ENCODE data around the gene DOCK3. TPM values are rescaled to one million over a fixed set of nuclear protein-coding genes. Genes with fewer than 3 reads are reported as not detected.

The DOCK3 gene
- total RNA-seq, 1 experiment from 2014 or later: 8.3 TPM

DNA sequence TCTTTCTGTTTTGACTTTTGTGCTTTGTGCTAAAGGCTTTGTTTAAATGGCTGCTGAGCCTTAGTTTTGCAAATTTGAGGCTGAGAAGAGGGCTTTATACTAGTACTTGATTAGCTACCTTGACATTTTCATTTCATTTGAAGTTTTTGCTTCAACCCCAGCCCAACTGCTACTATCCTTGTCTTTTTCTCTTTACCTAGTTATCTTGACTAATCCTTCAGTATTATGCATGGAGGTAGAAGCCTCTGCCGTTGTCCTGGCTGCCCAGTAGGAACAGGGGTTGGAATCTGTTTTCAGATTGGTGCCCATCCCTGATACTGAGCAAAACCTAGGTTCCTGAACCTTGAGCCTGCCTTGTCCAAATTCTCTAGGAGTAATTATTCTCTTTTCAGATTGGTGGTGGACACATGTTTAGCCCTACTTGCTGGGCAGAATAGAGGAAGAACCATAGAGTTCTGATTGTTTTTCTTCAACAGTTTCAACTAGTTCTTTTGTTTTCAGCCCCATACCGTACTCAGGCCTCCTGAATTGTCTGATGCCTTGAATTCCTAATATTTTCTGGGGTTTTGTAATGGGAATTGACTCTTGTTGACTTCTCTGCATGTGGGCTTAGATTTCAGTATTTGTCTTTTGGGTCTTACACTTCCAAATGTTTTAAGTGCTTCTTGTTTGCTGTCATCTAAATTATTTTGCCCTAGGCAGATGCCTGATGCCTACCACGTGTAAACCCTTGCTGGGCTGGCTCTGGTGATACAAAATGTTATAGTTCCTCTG is 143.2 kb downstream of the DOCK3 start:
- Histone ChIP-seq H3T11ph (ENCODE audit: low read length) (no peak overlapping the region), H3K18ac (ENCODE audit: insufficient read length, low read depth, low read length) (peak overlapping the region; percentile 28), H2AK5ac (ENCODE audit: insufficient read length, low read length) (no peak overlapping the region), H3K79me1 (ENCODE audit: insufficient read depth, low read depth, low read length, poor library complexity, severe bottlenecking) (peaks cover 3% of the 10 kb centered on the region), H4K8ac (replicated peaks; ENCODE audit: insufficient read length, low read depth, low read length) (no peak overlapping the region), H4K5ac (ENCODE audit: insufficient read length, low read depth, low read length) (no peak overlapping the region), H3K56ac (ENCODE audit: insufficient read length, low read depth, low read length) (no peak overlapping the region), H2BK12ac (ENCODE audit: insufficient read length, low read depth, low read length) (peak overlapping the region; percentile 9), H3K27ac (ENCODE audit: insufficient read length, low read depth, low read length) (peak overlapping the region; percentile 97), H3K27me3 (ENCODE audit: insufficient read depth, low read length) (no peaks in the 10 kb centered on the region), H3K4me1 (ENCODE audit: insufficient read depth, low read length) (peaks cover 13% of the 10 kb centered on the region; the same call in 1 of the 2 replicates), H3K14ac (ENCODE audit: insufficient read depth, low read length) (no peak overlapping the region), H3K23ac (ENCODE audit: insufficient read length, low read depth, low read length) (no peak overlapping the region), H3K9me3 (ENCODE audit: control insufficient read depth, low read depth, low read length) (no peaks in the 10 kb centered on the region), H2BK20ac (ENCODE audit: low read depth, low read length, poor library complexity, severe bottlenecking) (no peak overlapping the region), H3K4me2 (ENCODE audit: insufficient read depth, insufficient read length, low read length) (peak overlapping the region; percentile 41), H4K91ac (ENCODE audit: insufficient read length, low read depth, low read length) (no peak overlapping the region), H3K4ac (ENCODE audit: low read depth, low read length) (no peak overlapping the region), H2BK15ac (ENCODE audit: low read depth, low read length) (no peak overlapping the region), H3K23me2 (ENCODE audit: insufficient read length, low read depth, low read length, poor library complexity, severe bottlenecking) (no peaks in the 10 kb centered on the region), H2BK5ac (ENCODE audit: insufficient read length, low read length) (peak overlapping the region; percentile 18), H2BK120ac (ENCODE audit: low read depth, low read length, poor library complexity, severe bottlenecking) (no peak overlapping the region), H4K20me1 (ENCODE audit: control insufficient read depth, insufficient read depth, insufficient read length) (no peaks in the 10 kb centered on the region), H2AFZ (ENCODE audit: low read length) (no peak overlapping the region), H3K79me2 (ENCODE audit: insufficient read depth, low read length) (no peaks in the 10 kb centered on the region), H3K9ac (ENCODE audit: extremely low read depth, insufficient read length, low read length) (no peak overlapping the region)
- TF ChIP-seq, protein P1, sequence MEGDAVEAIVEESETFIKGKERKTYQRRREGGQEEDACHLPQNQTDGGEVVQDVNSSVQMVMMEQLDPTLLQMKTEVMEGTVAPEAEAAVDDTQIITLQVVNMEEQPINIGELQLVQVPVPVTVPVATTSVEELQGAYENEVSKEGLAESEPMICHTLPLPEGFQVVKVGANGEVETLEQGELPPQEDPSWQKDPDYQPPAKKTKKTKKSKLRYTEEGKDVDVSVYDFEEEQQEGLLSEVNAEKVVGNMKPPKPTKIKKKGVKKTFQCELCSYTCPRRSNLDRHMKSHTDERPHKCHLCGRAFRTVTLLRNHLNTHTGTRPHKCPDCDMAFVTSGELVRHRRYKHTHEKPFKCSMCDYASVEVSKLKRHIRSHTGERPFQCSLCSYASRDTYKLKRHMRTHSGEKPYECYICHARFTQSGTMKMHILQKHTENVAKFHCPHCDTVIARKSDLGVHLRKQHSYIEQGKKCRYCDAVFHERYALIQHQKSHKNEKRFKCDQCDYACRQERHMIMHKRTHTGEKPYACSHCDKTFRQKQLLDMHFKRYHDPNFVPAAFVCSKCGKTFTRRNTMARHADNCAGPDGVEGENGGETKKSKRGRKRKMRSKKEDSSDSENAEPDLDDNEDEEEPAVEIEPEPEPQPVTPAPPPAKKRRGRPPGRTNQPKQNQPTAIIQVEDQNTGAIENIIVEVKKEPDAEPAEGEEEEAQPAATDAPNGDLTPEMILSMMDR (conservative IDR thresholded peaks at IDR 0.05): no peak
- H3K36me3 Mint-ChIP-seq (ENCODE audit: insufficient read depth in 1 of 3, low read depth in 3 of 3): peaks cover 5 to 15% (median 9%) of the 10 kb centered on the region in 3 experiments; a peak in 5 of 7 replicates
- H3K27ac Mint-ChIP-seq: peak overlapping the region; percentile 85 to 97 (median 95)
- H3K27me3 Mint-ChIP-seq (ENCODE audit: low read depth): no peaks in the 10 kb centered on the region
- no CpG with 5 or more reads among the region's 3 CpGs for WGBS (ENCODE audit: extremely low coverage, insufficient read length, low lambda C conversion rate)
- peak; percentile 52 for DNase-seq
- peak overlapping the region; percentile 9 to 53; a peak in 4 of 5 replicates for H3K4me3 Mint-ChIP-seq
- peaks cover 9 to 10% of the 10 kb centered on the region in 2 experiments; a peak in 3 of 5 replicates for H3K9me3 Mint-ChIP-seq
- peaks cover 51 to 54% of the 10 kb centered on the region in 2 experiments for H3K4me1 Mint-ChIP-seq

All from H9 (cell line).